ENCODE results near the gene HIBADH.

HIBADH gene

DNA sequence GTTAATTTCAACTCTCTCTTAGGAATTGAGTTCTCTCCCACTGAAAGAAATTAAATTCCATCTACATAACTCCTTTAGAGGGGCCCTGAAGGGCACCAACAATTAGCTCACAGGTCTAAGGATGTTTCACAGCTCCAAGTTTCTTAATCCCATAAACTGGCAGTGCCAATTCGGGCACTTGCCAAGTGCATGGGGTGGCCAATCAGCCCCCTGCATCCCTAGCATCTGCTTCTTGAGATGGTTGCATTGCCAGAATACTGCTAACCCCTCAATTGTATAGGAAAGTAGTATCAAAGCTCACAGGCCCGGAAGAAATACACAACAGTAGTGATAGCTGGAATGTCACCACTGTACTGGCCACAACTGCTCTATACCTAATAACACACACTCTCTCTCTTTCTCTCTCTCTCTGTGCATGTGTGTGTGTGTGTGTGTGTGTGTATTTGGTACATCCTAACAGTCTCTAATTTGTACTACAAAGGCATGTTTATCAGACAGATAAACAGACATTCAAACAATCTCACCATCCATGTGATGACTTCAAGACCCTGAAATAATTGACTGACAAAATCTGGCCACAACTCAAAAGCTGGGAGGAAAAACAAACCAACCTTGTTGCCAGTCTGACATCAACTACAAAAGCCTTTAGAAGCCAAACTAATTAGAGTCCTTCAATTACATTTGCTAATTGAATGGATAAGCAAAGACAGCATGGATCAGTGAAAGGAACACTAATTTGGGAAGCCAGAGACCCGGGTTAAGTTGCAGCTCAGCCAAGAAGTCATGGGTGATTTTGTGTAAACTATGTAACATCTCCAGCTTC is 27.8 kb downstream of the HIBADH start:
- no peak for DNase-seq

DNA sequence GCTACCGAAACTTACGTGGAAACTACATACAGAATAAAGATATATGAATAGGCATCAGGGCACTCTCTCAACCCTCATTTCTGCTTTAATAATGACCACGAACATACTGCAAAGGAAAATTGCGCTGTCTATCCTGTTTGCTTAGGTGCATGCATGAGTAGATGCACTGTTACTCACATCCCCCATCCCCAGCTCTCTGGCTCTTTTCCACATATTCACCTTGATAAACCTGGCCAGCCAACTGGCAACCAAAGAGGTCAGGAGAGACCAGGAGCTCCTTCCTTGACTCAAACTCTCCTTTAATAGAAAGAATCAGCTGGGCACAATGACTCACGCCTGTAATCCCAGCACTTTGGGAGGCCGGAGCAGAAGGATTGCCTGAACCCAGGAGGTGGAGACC is 29.6 kb downstream of the HIBADH start:
- no peak for DNase-seq

DNA sequence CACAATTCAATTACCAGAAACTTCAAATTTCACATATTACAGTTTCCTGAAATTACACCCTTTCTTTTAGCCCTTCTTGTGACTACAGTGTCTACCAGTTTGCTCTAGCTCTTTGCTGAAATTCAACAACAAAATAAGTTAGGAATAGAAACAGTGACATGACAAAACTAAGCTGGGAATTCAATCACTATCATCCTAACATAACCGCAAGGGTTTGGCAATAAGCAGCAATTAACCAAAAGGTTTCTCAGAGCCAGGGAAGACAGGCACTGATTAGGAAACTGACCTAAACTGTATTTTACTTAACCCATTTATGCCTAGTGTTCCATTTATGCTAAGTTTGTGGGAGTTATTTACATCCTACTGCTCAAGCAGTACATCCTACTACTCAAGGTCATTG is 31.3 kb downstream of the HIBADH start:
- DNase-seq = no peak

DNA sequence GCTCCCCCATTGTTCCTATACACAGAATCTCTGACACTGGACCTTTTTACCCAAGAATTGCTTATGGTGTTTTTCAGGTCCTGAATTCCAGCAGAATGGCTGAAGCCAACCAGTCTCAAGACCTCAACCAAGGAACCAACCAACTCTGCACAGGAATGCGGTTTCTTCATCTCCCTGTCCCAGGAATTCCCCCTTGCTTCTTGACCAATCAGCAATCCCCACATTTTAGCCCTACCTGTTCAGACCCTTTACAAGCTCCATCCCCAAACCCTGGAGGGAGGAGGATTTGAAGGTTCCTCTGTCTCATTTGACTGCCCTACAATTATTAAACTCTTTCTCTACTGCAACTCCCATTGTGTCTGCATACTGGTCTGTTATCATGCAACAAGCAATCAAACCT is 35.5 kb downstream of the HIBADH start:
- no peak for DNase-seq

DNA sequence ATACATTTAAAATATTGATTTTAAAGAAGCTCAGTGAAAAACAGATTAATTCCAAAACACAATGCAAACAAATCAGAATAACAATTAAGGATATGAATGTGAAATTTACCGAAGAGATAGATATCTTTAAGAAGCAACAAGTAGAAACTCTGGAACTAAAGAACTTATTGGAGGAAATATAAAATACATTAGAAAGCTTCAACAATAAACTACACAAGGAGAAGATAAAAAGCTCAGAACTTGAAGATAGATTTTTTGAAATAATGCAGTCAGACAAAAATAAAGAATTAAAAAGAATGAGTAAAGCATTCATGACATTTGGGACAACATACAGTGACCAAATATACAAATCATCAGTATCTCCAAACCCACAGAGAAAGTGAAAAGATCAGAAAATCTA is 43.2 kb downstream of the HIBADH start:
- no peak for DNase-seq

DNA sequence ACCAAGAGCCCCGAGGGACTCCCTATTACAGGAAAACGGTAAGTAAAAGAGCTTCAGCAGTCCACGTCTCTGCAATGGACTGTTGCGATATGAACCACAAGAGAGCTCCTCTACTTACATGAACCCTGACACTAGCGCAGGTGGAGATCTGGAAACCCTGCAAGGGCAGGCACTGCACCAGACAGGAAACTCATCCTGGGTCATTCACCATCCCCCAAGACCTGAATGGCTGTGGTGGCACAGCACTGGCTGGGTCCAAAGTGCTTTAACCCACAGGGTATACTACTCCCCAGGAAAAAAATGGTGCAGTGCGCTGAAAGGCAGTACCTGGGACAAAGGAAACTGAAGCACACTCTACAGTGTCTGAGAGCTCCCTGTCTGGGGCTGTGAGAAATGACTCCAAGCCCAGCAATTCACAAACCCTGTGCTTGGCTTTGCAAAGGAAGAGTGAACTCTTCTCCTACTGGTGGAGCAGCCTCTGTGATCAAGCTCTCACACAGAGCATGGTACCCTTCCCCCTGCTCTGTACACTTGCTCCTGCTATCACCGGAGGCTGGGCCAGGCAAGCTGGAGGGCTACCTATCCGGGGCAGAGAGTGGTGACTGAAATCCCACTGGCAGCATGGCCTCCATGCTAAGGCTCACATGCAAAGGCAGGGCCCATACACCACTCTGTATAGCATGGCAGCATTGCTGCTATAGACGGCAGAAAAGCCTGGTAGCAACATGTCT is 44.9 kb downstream of the HIBADH start:
- DNase-seq = no peak

DNA sequence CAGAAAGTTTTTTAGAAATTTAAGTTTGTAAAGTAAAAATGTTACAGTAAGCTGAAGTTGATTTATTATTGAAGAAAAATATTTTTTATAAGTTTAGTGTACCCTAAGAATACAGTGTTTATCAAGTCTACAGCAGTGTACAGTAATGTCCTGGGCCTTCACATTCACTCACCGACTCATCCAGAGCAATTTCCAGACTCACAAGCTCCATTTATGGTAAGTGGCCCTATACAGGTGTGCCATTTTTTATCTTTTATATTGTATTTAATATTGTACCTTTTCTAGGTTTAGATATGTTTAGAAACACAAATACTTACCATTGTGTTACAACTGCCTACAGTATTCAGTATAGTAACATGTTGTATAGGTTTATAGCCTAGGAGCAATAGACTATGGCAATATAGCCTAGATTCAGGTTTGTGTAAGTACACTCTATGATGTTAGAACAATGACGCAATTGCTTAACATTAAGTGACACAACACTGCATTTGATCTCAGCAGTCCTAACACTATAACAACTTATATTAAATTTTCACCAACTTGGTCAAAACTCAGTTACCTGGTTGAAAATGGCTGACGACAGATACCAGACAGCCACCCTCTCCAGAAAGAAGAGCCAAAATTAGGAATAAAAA is 45.7 kb downstream of the HIBADH start:
- no peak for DNase-seq

DNA sequence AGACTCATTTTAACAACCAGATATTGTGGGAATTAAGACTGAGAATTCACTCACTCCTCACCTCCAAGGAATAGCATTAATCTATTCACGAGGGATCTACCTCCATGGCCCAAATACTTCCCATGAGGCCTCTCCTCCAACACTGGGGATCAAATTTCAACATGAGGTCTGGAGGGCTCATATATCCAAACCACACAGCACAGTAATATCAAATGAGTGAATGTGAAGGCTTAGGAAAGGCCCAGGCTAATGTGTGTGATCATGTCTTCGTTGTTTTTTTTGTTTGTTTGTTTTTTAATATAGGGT is 46.5 kb downstream of the HIBADH start:
- DNase-seq = no peak

DNA sequence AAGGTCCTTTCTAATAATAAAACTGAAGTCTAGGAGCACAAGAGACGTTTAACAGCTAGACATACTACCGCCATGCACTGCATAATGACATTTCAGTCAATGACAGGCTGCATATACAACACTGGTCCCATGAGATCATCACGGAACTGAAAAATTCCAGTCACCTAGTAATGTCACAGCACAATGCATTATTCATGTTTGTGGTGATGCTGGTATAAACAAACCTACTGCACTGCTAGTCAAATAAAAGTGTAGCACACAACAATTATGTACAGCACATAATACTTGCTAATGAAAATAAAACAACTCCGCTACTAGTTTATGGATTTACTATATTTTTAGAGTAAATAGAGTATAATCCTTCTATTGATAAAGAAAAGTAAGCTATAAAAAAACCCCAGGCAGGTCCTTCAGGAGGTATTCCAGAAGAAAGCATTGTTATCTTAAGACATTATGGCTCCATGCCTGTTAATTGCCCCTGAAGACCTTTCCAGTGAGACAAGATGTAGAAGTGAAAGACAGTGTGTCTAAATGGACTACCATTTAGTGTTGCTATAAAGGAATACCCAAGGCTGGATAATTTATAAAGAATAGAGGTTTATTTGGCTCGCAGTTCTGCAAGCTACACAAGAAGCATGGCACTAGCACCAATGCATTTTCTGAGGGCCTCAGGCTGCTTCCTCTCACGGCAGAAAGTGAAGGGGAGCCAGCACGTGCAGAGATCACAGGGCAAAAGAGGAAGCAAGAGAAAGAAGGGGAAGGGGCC is 47.1 kb downstream of the HIBADH start:
- no peak for DNase-seq

DNA sequence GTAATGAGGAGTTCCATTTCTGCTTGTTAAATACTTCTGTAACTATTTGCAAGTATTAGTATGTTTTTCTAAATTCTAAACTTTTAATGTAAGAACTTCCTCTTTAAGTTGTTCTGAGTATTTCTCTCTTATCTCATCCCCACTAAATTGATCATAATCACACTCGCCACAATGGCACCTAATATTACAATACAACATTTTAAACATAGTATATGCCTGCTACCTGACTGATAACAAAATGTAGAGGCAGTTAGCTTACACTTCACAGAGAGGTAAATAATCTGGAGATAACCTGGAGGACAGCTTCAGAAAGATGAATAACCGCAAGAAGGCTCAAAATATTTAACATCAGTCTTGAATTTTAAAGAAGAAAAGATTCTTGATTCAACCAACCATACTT is 48.6 kb downstream of the HIBADH start:
- DNase-seq = no peak

DNA sequence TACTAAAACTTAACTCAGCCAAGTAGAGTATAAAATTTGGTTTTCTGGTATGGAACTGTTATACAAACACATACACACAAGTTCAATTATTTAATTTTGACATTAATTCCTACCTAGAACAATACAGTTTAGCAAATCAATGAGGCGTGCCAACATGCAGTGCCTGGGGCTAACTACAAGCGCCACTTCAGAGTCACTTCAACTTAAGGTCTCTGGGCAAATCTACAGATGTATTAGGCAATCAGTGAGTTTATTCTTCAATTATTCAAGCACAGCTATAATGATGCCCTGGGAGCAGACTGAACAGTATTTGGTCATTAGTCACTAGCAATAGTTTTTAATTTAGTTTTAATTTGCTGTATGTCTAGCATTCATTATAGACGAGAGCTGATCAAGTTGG is 51.6 kb downstream of the HIBADH start:
- no peak for DNase-seq

DNA sequence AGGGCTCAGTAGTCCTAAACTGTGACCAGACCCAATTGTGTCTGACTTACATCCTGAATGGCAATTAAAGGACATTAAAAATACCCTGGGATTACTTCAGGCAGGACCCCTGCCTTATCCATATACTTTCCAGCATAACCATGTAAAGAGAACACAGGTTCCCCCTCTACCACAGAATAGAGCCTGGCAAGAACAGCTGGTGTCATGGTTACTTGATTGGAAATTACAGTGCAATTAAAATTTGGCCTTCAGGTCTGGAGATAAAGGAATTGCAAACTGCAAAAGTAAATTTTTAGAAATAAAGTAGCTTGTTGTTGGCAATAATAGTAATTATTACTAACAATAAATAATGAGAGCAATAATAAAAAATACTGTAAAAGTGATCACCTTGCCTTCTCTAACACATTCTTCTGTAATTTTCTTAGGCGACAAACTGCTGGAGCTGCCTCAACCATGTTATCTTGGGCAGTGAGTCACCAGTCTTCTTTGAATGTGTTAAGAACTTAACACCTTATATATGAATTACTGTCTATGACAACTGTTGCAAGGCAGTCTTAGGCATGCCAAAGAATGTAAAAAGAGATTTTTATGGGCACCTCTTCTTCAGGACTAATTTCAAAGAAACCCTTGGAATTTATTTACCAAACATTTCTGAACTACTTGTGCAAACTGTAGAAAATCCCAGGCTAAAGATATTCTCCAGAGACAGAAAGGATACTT is 53.7 kb downstream of the HIBADH start:
- DNase-seq = no peak

DNA sequence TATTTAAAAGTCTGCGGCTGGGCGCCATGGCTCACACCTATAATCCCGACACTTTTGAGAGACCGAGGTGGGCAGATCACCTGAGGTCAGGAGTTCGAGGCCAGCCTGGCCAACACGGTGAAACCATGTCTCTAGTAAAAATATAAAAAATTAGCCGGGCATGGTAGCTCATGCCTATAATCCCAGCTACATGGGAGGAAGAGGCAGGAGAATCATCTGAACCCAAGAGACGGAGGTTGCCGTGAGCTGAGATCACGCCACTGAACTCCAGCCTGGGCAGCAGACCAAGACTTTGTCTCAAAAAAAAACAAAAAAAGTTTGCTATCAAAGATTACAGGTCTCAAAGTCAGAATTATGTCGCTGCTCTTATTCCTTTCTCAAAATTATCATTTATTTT is 55.5 kb downstream of the HIBADH start:
- DNase-seq = no peak

DNA sequence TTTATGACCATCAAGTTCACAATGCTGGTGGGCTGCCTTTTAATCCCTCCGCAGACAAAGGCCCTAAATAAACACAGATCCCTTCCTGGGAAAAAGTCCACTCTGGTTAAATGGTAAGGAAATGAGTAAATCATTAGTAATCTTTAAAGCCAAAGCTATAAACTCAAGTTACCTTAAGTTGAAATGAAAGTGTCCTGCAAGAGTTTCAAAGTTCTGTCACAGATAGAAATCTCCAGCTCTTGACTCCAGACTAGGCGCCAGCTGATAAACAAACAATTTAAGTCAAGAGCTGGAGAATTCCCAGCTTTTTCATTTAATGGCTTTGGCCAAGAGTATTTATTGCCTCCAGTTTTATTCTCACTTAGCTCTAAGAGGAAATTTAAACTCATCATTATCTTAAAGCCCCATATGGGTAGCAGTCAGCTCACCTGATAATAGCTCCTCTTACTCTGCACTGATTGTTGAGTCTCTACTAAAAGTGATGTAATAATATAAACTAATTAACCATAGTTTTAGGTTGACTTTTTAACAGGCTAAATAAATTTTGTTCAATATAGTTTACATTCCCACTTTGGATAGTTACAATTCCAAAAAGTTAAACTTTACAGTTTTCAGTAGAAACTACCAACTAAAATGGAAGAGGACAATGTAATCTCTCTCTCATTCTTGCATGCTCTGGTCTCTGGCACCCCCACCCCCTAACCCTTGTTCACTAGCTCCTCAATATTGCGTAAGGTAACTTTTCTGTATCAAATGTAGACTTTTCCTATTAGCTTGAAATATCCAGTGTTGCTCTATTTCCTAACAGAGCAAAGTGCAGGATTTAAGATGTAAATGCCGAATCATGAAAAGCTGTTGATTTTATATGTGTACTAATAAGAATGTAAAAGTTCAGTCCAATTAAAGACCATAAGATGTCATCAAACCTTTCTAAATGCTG is 56.1 kb downstream of the HIBADH start:
- DNase-seq = no peak

DNA sequence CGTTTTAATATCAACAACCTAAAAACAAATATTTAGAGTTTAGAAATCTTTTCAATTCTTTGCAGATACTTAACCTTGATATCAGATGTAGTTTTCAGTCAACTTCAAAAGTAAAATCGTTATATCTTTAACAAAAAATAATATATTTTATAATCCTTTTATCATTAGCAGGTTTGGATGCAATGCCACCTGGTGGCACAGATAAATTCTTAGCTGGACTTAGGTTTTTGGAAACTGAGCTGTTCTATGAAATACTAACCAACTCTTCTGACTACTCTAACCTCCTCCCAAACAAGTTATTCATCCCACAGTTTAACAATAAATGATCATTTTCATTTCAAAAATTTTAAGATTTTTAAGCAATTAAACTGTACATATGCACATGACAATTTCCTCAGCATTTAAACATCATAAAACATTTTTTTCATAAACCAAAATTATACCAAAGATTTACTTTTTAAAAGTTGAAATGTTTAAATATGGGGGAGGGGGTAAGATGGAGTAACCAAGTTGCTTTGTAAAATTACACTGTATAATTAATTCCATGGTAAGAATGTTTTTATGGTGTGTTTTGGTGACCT is 56.9 kb downstream of the HIBADH start:
- DNase-seq = no peak

DNA sequence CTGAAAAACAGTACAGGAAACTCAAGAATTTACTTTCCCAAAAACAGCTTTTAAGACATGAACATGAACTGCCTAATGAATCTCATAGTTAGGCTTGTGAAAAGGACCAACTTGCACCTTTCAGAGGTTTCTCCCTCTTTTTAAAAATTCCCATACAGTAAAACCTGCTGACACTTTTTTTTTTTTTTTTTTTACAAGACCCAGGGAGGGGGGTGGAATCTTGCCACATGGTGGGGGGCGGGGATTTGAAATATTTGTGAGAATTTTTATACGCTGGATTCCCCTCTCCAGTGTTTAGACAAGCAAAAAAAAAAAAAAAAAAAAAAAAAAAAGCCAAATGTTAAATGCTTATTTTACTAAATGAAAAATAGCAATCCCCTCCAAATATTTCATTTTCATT is 57.4 kb downstream of the HIBADH start:
- no peak for DNase-seq

DNA sequence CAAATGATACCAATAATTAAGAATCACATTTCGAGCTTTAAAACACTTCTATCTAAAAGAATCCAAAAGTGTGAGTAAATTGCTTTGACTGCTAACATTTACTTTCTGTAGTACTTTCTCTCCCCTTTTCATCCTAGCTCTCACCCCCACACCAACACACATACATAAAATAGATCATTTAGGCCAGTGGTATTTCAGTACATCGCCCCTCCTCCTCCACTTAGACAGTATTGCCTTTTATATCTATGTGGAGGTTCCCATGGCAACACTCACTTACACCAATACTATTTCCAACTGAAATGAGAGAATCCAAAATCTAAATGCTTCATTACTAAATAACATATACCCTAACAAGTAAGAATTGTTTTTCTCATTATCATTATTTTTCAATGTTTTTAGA is 58.9 kb downstream of the HIBADH start:
- no peak for DNase-seq

DNA sequence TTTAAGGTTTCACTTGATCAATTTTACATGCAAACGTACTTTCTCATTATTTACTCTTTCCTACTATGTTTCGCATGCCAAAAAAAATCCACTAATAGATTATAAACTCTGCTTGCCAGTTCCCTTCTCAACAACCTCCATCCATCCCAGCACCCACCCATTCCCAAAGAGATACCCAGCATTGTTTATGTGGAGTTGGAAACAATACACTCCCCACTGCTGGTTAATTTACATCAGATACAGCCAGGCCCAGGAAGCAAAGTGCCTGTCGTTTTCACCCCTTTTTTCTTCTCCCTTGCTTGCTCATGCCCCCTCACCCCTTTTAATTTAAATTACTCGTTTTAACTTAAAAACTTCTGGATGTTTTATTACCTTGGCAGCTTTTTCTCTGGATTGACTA is 59.9 kb downstream of the HIBADH start:
- no peak for DNase-seq

DNA sequence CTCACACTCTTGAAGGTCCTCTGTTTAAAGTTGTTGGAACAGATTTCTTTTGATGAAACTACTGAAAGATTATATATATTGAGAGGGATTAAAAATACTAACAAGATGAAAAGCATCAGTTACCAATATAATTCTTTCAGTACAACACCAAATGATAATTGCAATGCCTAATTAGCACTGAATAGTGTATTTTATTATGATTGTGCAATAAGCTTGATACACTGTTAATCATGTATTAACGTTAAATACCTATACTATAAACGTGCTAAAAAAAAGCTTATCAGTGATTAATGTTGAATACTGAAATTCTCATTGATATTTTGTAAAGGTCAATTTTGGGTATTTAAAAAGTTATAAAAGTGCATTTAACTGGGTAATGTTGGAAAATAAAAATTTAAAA is 61.5 kb downstream of the HIBADH start:
- no peak for DNase-seq

DNA sequence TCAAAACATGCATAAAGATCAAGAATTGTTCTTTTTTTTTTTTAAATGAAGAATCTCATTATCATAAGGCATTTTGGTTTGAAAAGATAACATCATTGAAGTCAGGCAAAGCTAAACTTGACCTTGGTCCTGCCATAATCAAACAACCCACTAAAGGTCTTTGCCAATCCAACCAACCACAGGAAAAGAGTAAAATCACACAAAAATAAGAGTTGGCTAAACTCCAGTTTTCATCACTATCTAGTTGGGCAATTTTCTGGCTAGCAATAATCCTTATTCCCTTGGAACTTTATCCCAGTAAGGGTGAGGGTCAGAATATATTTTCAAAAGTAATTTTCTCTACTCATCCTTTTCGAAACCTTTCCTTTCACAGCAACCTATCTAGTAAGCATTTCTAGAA is 62.4 kb downstream of the HIBADH start:
- DNase-seq = no peak

DNA sequence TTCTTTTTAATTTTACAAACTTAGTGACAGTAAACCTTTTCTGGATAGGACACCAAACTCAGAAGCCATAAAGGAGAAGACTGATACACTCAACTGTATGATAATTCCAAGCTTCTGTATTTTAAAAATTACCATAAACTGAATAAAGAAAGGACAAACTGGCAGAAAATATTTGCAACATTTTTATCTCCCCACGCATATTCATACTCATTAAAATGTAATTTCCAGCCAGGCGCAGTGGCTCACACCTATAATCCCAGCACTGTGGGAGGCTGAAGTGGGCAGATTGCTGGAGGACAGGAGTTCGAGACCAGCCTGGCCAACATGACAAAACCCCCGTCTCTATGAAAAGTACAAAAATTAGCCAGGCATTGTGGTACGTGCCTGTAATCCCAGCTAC is 67.7 kb downstream of the HIBADH start:
- DNase-seq = no peak

Measured in KG1 (cell line).